Fibroblast of lung (primary cell): ENCODE results near the gene WAC.

ENCODE experiments used
- EZH2 ChIP-seq: IDR thresholded peaks from 2 replicates; pipeline ENCODE4 v1.5.1; 2012; ENCODE audit warnings: low read length, control low read depth, mild to moderate bottlenecking; ENCODE audit errors: missing control alignments
- TF ChIP-seq, protein P1 (sequence below), 2 donors: IDR thresholded peaks in 1 of 2; conservative IDR thresholded peaks in 1 of 2; 1 replicate in 1 of 2; 2 replicates in 1 of 2; pipeline ENCODE4 v1.5.1; 2011 to 2012; ENCODE audit warnings: low read length in 2 of 2, control low read depth in 1 of 2, inconsistent platforms in 1 of 2, low read depth in 1 of 2, mild to moderate bottlenecking in 1 of 2

- TF ChIP-seq, protein P1, sequence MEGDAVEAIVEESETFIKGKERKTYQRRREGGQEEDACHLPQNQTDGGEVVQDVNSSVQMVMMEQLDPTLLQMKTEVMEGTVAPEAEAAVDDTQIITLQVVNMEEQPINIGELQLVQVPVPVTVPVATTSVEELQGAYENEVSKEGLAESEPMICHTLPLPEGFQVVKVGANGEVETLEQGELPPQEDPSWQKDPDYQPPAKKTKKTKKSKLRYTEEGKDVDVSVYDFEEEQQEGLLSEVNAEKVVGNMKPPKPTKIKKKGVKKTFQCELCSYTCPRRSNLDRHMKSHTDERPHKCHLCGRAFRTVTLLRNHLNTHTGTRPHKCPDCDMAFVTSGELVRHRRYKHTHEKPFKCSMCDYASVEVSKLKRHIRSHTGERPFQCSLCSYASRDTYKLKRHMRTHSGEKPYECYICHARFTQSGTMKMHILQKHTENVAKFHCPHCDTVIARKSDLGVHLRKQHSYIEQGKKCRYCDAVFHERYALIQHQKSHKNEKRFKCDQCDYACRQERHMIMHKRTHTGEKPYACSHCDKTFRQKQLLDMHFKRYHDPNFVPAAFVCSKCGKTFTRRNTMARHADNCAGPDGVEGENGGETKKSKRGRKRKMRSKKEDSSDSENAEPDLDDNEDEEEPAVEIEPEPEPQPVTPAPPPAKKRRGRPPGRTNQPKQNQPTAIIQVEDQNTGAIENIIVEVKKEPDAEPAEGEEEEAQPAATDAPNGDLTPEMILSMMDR (conservative IDR thresholded peaks at IDR 0.05 in 1 of 2, IDR thresholded peaks at IDR 0.05 in 1 of 2; ENCODE audit: low read depth in 1 of 2, low read length in 2 of 2), result no peak
- TF ChIP-seq EZH2, result no peak
These were observed 47.9 kb downstream of the WAC start for GRCh38 chr10:28580825-28581224.
